K562 (cell line): ENCODE measurements around the gene ARFRP1. TPM values are rescaled to one million over a fixed set of nuclear protein-coding genes. Genes with fewer than 3 reads are reported as not detected.

ENCODE experiments used
- ATAC-seq: fragments of 200-7000 bp; cut with Tn5 transposase; 3 replicates; pipeline ENCODE4 v1.9.1; 2020; ENCODE audit warnings: moderate library complexity
- BruUV-seq: library from RNA; stranded (reverse); fragments of 400-500 nt; replicated peaks from 2 replicates; lab custom pipeline; 2021; lab: Mats Ljungman, UMichigan
- CTCF ChIA-PET: fragments of 300-600 bp; formaldehyde crosslinking; extraction: SDS; loops from one replicate; lab custom pipeline; 2021; ENCODE audit warnings: low intra/inter-chr PET ratio; lab: Yijun Ruan, JAX
- POLR2A ChIA-PET: fragments of 300-600, 350-650 bp; sonication (Branson Sonifier 250); formaldehyde crosslinking; extraction: SDS; loops from one replicate; lab custom pipeline; 2021; ENCODE audit warnings: antibody characterized with exemption, inconsistent platforms; lab: Yijun Ruan, JAX
- DNase-seq, 4 experiments: peaks; one replicate each; pipeline versions ENCODE4 v3.0.0 to v3.0.0-alpha.2; 2011 to 2018; ENCODE audit warnings: low spot score in 3 of 4, mixed read lengths in 3 of 4; ENCODE audit errors: extremely low read depth in 1 of 4
- FAIRE-seq: peaks from 2 replicates; lab custom pipeline; 2011; peaks lifted over from hg19 to GRCh38; lab: Jason Lieb, UNC
- H2AFZ ChIP-seq: 2 replicates; pipeline ENCODE4 v1.6.0; 2011; ENCODE audit warnings: low read depth, low read length, control low read depth, inconsistent platforms
- H3K27ac ChIP-seq: fragments of 200-600 bp; 3 replicates; pipeline ENCODE4 v1.8.0; 2011; ENCODE audit warnings: low read depth, mild to moderate bottlenecking, control low read depth, inconsistent platforms, low read length, moderate library complexity, mixed read lengths; ENCODE audit errors: extremely low read depth
- H3K27me3 ChIP-seq, 2 experiments: fragments of 300-600 bp in 1 of 2; 2 replicates in 1 of 2; 3 replicates in 1 of 2; pipeline versions ENCODE4 v1.6.0 to v1.8.0; 2011; ENCODE audit warnings: inconsistent platforms in 2 of 2, low read length in 2 of 2, mild to moderate bottlenecking in 1 of 2, mixed read lengths in 1 of 2, moderate library complexity in 1 of 2; ENCODE audit not compliant: control insufficient read depth in 2 of 2, insufficient read depth in 2 of 2
- H3K36me3 ChIP-seq: fragments of 300-600 bp; 3 replicates; pipeline ENCODE4 v1.8.0; 2011; ENCODE audit warnings: mild to moderate bottlenecking, low read length, inconsistent platforms; ENCODE audit not compliant: control insufficient read depth, insufficient read depth
- H3K4me1 ChIP-seq, 2 experiments: fragments of 200-600 bp in 1 of 2; replicated peaks in 1 of 2; 2 replicates in 1 of 2; 3 replicates in 1 of 2; pipeline versions ENCODE4 v1.5.1 to v1.8.0; 2011; ENCODE audit warnings: inconsistent platforms in 2 of 2, low read length in 2 of 2, mild to moderate bottlenecking in 1 of 2, mixed read lengths in 1 of 2, moderate library complexity in 1 of 2; ENCODE audit not compliant: control insufficient read depth in 2 of 2, insufficient read depth in 2 of 2
- H3K4me2 ChIP-seq: 2 replicates; pipeline ENCODE4 v1.6.1; 2011; ENCODE audit warnings: low read length, control low read depth, inconsistent platforms, mixed read lengths; ENCODE audit not compliant: insufficient read depth
- H3K4me3 ChIP-seq: fragments of 200-600 bp; sonication (generic), shearing (Covaris generic); 2 replicates; pipeline ENCODE4 v1.5.1; 2016; ENCODE audit warnings: control low read depth, inconsistent platforms
- H3K79me2 ChIP-seq: fragments of 200-600 bp; 3 replicates; pipeline ENCODE4 v1.8.0; 2011; ENCODE audit warnings: low read length, inconsistent platforms; ENCODE audit not compliant: control insufficient read depth, insufficient read depth
- H3K9ac ChIP-seq, 2 experiments: 2 replicates each; pipeline versions ENCODE4 v1.6.0 to v1.6.1; 2011; ENCODE audit warnings: low read depth in 2 of 2, low read length in 2 of 2, control low read depth in 1 of 2, inconsistent platforms in 1 of 2, mild to moderate bottlenecking in 1 of 2, mixed read lengths in 1 of 2; ENCODE audit not compliant: insufficient read depth in 1 of 2
- H3K9me1 ChIP-seq: one replicate; pipeline ENCODE4 v1.6.0; 2011; ENCODE audit warnings: inconsistent platforms, mild to moderate bottlenecking, low read length, moderate library complexity; ENCODE audit not compliant: control insufficient read depth, insufficient read depth
- H3K9me3 ChIP-seq: replicated peaks from 2 replicates; pipeline ENCODE4 v1.5.1; 2011; ENCODE audit warnings: low read depth, low read length, inconsistent platforms; ENCODE audit not compliant: control insufficient read depth, insufficient read depth
- H4K20me1 ChIP-seq: replicated peaks from 2 replicates; pipeline ENCODE4 v1.6.1; 2011; ENCODE audit warnings: low read length, inconsistent platforms, mixed read lengths; ENCODE audit not compliant: control insufficient read depth, insufficient read depth
- CBX8 ChIP-seq: fragments of 200-600 bp; sonication (generic); IDR thresholded peaks from 2 replicates; pipeline ENCODE4 v1.6.1; 2012; ENCODE audit warnings: borderline replicate concordance, mixed run types, low read depth, mild to moderate bottlenecking, moderate library complexity, mixed read lengths, low read length, control low read depth, inconsistent platforms; ENCODE audit not compliant: poor library complexity, severe bottlenecking; ENCODE audit errors: extremely low read depth
- NR3C1 ChIP-seq: sonication (generic); formaldehyde crosslinking; IDR thresholded peaks from 2 replicates; pipeline ENCODE4 v1.8.1; 2022; ENCODE audit warnings: missing genetic modification reagents
- PHF8 ChIP-seq: fragments of 200-600 bp; sonication (generic); IDR thresholded peaks from 2 replicates; pipeline ENCODE4 v1.6.1; 2012; ENCODE audit warnings: mixed run types, mild to moderate bottlenecking, inconsistent platforms, low read length, moderate library complexity, borderline replicate concordance
- POLR2G ChIP-seq: fragments of 200-400 bp; formaldehyde crosslinking; IDR thresholded peaks from 2 replicates; pipeline ENCODE4 v1.6.1; 2017; ENCODE audit warnings: low read depth, mild to moderate bottlenecking, antibody characterized with exemption, low read length, moderate library complexity
- RBFOX2 ChIP-seq: fragments of 200-400 bp; formaldehyde crosslinking; IDR thresholded peaks from 2 replicates; pipeline ENCODE4 v1.6.1; 2017; ENCODE audit warnings: low read depth, mild to moderate bottlenecking, low read length, moderate library complexity
- RBM22 ChIP-seq: fragments of 200-400 bp; formaldehyde crosslinking; IDR thresholded peaks from 2 replicates; pipeline ENCODE4 v1.6.1; 2018; ENCODE audit warnings: low read length, low read depth; ENCODE audit not compliant: poor library complexity, severe bottlenecking
- SIN3A ChIP-seq, 2 experiments: fragments of 150-350 bp in 1 of 2; IDR thresholded peaks; 2 replicates each; pipeline ENCODE4 v1.6.1; 2011 to 2016; ENCODE audit warnings: borderline replicate concordance in 2 of 2, low read depth in 2 of 2, low read length in 2 of 2, mild to moderate bottlenecking in 2 of 2, moderate library complexity in 2 of 2; ENCODE audit not compliant: control insufficient read depth in 1 of 2
- STAG1 ChIP-seq: sonication (generic); formaldehyde crosslinking; IDR thresholded peaks from 2 replicates; pipeline ENCODE4 v1.5.0; 2020; ENCODE audit warnings: missing genetic modification reagents, borderline replicate concordance
- TAF15 ChIP-seq: fragments of 200-400 bp; formaldehyde crosslinking; IDR thresholded peaks from 2 replicates; pipeline ENCODE4 v1.6.1; 2017; ENCODE audit warnings: mild to moderate bottlenecking, low read depth, low read length, moderate library complexity
- ZBTB2 ChIP-seq: fragments of 450-650 bp; IDR thresholded peaks from 2 replicates; pipeline ENCODE4 v1.6.1; 2016; ENCODE audit warnings: antibody characterized with exemption
- ZNF324 ChIP-seq: fragments of 250-450 bp; sonication (Bioruptor Pico); IDR thresholded peaks from 2 replicates; pipeline ENCODE4 v1.4.0; 2020; ENCODE audit warnings: mild to moderate bottlenecking
- ZNF778 ChIP-seq: fragments of 450-650 bp; formaldehyde crosslinking; IDR thresholded peaks from 2 replicates; pipeline ENCODE4 v1.4.0; 2020; ENCODE audit warnings: mild to moderate bottlenecking, moderate library complexity
- WGBS: fragments of 100-300 bp; shearing (Covaris generic); methylation state at CpG from one replicate; pipeline ENCODE4 v1.1.6; 2016; ENCODE audit warnings: low coverage, mixed read lengths; ENCODE audit not compliant: insufficient coverage; ENCODE audit errors: missing lambda C conversion rate; 5-methylcytosine and 5-hydroxymethylcytosine counted together
- in situ Hi-C: fragments of 300-500 bp; cut with MboI; formaldehyde crosslinking; loops from 4 replicates; pipeline ENCODE4 v1.15.0; 2018; ENCODE audit warnings: inconsistent platforms, mixed read lengths
- intact Hi-C: fragments of 100-400 bp; cut with micrococcal nuclease; formaldehyde crosslinking; loops from 2 replicates; pipeline ENCODE4 v1.14.2; 2022
- polyA plus RNA-seq, 8 experiments: library from polyadenylated mRNA; depleted of rRNA in 4 of 8; stranded (reverse) in 5 of 8; unstranded in 3 of 8; fragments of >200 nt; fragmentation: Nextera tagmentation in 2 of 8; fragmentation: Illumina TruSeq in 1 of 8; extraction: Ambion mirVana in 2 of 8; extraction: Trizol in 1 of 8; gene quantifications; 2 replicates each; pipeline versions ENCODE4 v1.2.1 to v1.2.3, GENCODE V29; 2011 to 2014; ENCODE audit warnings: inconsistent platforms in 1 of 8, missing spikeins in 1 of 8
- total RNA-seq, 7 experiments: library from RNA; depleted of rRNA in 6 of 7; stranded (reverse); fragments of >200 nt in 6 of 7; fragmentation: Illumina TruSeq in 2 of 7; extraction: Trizol in 2 of 7; gene quantifications; 2 replicates each; pipeline versions ENCODE4 v1.2.1 to v1.2.3, GENCODE V29; 2011 to 2021; ENCODE audit warnings: low replicate concordance in 1 of 7

Gene ARFRP1
- total and polyA plus RNA-seq, 9 of the 15 experiments (the other 6 are each of a cell fraction or from before 2014, with no cell fraction given): 2.2 to 78.9 (median 37.3) TPM

DNA sequence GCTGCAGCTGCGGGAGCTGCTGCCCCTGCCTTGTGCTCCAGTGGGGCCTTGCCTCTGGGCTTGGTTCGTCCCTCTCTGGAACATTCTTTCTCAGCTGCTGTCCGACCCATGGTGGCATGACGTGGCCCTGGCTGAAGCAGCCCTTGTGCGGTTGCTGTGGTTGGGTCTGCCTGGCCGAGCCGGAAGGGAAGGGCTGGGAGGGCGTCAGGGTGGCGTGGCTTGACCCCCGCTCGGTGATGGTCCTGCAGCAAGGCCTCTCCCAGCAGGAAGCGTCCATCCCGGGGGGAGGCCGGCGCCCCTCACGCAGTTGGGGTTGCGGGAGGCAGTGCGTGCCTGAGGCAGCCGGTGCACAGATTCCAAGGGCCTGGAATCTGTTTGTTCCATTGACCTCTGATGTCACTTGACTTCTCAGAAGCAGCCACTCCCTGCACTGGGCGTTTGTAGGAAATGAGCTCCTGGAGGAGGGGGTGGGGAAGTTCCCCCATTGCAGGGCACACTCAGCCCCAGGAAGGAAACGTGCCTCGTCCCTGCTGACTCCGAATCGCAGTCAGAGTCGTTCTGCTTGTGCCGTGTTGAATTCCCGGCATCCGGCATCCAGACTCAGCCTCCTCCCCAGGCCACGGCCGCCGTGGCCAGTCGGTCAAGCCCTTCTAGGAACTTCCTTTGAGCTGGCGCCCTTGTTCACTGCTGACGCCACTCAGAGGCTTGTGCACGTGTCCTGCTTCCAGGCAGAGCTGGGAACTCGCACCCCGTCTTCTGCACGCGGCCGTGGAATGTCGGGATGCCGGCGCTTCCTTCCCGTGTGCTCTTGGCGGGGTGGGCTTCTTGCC lies 21.1 kb downstream of the ARFRP1 start (continued):
- TF ChIP-seq ZBTB2 (no peak), ZNF324 (CRISPR knock-in tag) (0 out of 2 replicates have a peak, but pooled peaks have one; percentile 11), PHF8 (peak; percentile 28; the same call in 1 of the 2 replicates), CBX8 (no peak)

DNA sequence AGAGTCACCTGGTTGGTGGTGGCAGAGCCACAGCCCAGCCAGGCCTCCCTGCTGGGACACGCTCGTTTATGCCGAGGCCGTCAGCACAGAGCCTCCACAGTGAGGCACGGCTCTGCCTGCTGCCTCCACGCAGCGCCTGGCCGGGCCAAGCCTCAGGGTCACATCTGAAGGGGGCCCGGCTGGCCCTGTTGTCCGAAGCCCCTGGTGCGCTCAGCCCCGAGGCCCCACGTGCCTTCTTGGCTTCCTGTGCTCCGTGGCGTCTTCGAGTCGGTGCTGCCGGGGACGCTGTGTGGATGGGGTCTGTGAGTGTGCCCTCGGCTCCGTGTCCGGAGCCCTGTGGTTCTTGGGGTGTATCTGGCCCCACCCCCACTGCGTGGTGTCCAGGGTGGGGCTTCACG lies 21.7 kb downstream of the ARFRP1 start:
- peak overlapping the region in 1 of 2 experiments; percentile 91; a peak in 2 of 4 replicates for H3K9ac ChIP-seq
- FAIRE-seq (no peak), ATAC-seq (no peak), DNase-seq (no peak)
- no peaks in the 10 kb centered on the region for H3K27me3 ChIP-seq
- no peaks in the 10 kb centered on the region for H3K9me3 ChIP-seq
- POLR2A ChIA-PET: interaction anchor here (0.6 to 1.2 kb wide), 3 partner anchors 20 to 413 kb away, joined by 3 to 4 read pairs (median 3); no protein-coding TSS in a partner anchor
- TF ChIP-seq POLR2G: peak; percentile 78
- TF ChIP-seq SIN3A (IDR thresholded peaks at IDR 0.05; ENCODE audit: borderline replicate concordance in 2 of 2, control insufficient read depth in 1 of 2, low read depth in 2 of 2, low read length in 2 of 2): no peak
- 0 out of 2 replicates have a peak, but pooled peaks have one; percentile 18 for TF ChIP-seq STAG1 (CRISPR knock-in tag)
- no peak for TF ChIP-seq TAF15
- no peak for TF ChIP-seq ZNF778 (CRISPR knock-in tag)
- peak; percentile 50 for TF ChIP-seq RBFOX2
- no peak for TF ChIP-seq NR3C1 (CRISPR knock-in tag)
- peak; percentile 43 for TF ChIP-seq RBM22
- peaks cover 9 to 75% of the 10 kb centered on the region in 2 experiments for H3K4me1 ChIP-seq
- H4K20me1 ChIP-seq: no peaks in the 10 kb centered on the region
- no peaks in the 10 kb centered on the region for H3K9me1 ChIP-seq
- BruUV-seq: no TSS peak
- intact Hi-C loops: no loop called here
- WGBS: 83% methylated on average over 21 of the region's 24 CpGs
- in situ Hi-C loops: no loop called here
- no peak overlapping the region for H3K4me3 ChIP-seq
- H2AFZ ChIP-seq: no peak overlapping the region
- H3K27ac ChIP-seq: no peak overlapping the region
- H3K79me2 ChIP-seq: no peaks in the 10 kb centered on the region
- no peak overlapping the region for H3K4me2 ChIP-seq
- peaks cover 40% of the 10 kb centered on the region; the same call in 1 of the 3 replicates for H3K36me3 ChIP-seq
- CTCF ChIA-PET: no interaction called here
